Forelimb muscle (tissue), 1 donor: ENCODE results near the gene CCL2. TPM values are rescaled to one million over a fixed set of nuclear protein-coding genes. Genes with fewer than 3 reads are reported as not detected.

Source experiments
- DNase-seq: peaks from one replicate; pipeline ENCODE4 v3.0.0-alpha.2; 2013; ENCODE audit warnings: low read depth
- polyA plus RNA-seq: library from polyadenylated mRNA; unstranded; fragments of 120-200 nt; gene quantifications from one replicate; pipeline ENCODE4 v1.2.1, GENCODE V29; 2013; ENCODE audit not compliant: insufficient read length

The CCL2 gene
- polyA plus RNA-seq, 1 donor = 51.6 TPM

- no peak for DNase-seq
Observed at GRCh38 chr17:34265711-34266110, 10.6 kb downstream of the CCL2 start.

DNA sequence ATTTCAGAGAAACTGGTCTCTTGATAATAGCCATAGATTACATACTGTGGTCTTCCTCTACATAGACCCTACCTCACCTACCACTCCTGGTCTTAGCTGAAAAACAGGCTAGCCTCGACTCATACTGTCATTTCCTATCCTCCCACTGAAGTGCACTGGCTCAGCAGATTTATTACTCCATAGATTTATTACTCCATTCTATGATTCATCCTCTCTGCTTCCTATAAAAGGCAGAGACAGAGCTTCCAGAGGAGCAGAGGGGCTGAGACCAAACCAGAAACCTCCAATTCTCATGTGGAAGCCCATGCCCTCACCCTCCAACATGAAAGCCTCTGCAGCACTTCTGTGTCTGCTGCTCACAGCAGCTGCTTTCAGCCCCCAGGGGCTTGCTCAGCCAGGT is 14.9 kb downstream of the CCL2 start, which contains the start of gene CCL7:
TSS of gene CCL7 (plus strand) at position 253 of the 400 bp plus-strand sequence. CDS start at position 323, 70 bp downstream.
- no peak for DNase-seq

GRCh38 chr17:34275881-34276280 is 20.8 kb downstream of the CCL2 start:
- DNase-seq = peak; percentile 85

GRCh38 chr17:34276826-34277225 is 21.7 kb downstream of the CCL2 start:
- no peak for DNase-seq

DNA sequence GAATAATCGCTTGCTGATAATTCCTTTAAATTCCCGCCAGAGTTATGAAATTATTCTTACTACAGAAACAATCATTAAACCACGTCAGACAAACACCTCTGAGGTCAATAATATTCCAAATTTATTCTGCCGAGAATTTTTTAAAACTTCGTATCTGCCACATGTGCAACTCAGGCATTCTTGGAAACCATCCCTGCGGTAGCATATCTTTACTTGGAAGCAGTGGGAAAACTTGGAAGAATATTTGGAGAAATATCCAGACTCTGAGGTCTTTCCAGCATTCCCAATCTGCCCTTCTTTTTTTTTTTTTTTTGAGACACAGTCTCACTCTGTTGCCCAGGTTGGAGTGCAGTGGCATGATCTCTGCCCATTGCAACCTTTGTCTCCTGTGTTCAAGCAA is 28.5 kb downstream of the CCL2 start:
- DNase-seq = no peak

GRCh38 chr17:34285286-34285792 is 30.3 kb downstream of the CCL2 start, which contains the start of gene CCL11:
Gene CCL11, plus strand, starts transcription at chr17:34285742. Its CDS starts 67 bp downstream, at chr17:34285809.
- no peak for DNase-seq

- DNase-seq = no peak
Observed at GRCh38 chr17:34287875-34288274, 32.8 kb downstream of the CCL2 start.

GRCh38 chr17:34290586-34290985 is 35.5 kb downstream of the CCL2 start:
- no peak for DNase-seq

- no peak for DNase-seq
Observed at GRCh38 chr17:34291721-34292348, 36.8 kb downstream of the CCL2 start.

DNA sequence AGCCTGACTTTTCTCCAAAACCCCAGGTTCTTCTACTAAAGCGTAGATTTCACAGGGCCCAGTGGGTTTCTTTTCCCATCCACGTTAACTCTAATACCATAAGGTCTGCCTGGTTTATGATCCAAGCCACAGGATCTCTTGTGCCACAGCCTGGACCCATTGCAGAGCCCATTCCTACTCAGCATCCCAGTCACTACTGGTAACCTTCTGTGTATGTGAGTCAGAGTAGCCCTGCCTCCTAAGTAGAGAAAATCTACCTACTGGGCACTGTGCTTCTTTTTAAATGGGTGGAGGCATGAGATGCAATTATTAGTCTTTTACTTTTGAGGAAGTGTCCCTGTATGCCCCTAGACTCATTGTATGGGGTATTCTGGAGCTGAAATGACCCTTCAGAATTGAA is 43.9 kb downstream of the CCL2 start:
- DNase-seq = no peak

DNA sequence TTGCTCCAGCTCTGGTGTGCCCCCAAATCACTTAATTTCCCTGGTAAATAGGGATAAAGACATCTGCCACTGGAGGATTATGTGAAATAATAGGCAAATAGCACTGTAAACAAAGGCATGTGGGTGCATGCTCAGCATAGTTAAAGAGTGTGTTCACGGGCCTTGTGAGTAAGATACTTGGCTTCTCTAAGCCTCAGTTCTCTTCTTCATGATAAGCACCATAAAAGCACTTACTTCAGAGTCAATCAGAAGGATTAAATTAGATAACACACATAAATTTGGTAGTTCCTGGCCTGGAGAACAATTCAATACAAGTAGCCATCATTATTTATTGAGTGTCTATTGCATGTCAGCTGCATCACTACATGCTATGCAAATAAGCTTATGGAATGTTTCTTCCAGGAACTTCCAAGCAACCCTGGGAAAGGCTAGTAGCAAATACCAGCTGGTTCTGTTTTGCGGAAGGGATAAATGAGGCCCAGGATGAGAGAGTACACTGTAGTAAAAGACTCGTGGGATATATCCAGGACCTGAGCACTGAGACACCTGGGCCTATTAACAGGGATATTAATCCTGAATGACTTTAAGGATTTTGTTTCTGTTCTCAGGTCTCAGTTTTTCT is 45.0 kb downstream of the CCL2 start:
- DNase-seq = no peak

GRCh38 chr17:34300652-34301370 is 45.7 kb downstream of the CCL2 start:
- no peak for DNase-seq

DNA sequence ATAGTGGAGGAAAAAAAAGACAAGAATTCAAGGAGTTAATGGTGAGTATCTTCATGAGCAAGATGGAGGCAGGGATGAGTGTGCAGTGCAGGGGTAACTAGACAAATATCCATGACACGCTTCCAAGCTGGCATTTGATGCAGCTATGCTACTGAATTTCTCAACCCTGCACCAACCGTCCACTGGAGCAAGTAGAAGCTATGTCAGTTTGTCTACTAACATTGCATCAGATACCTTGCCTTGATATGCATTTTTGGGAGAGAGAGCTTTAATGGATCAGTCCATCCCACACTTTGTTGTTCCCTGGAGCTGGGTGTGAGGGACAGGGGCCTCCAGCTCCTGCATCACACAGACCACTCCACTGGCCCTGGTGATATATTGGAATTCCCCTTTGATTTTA is 46.9 kb downstream of the CCL2 start:
- DNase-seq = no peak

GRCh38 chr17:34302636-34303035 is 47.6 kb downstream of the CCL2 start:
- DNase-seq = no peak

- DNase-seq = no peak
Observed at GRCh38 chr17:34303606-34304005, 48.5 kb downstream of the CCL2 start.

DNA sequence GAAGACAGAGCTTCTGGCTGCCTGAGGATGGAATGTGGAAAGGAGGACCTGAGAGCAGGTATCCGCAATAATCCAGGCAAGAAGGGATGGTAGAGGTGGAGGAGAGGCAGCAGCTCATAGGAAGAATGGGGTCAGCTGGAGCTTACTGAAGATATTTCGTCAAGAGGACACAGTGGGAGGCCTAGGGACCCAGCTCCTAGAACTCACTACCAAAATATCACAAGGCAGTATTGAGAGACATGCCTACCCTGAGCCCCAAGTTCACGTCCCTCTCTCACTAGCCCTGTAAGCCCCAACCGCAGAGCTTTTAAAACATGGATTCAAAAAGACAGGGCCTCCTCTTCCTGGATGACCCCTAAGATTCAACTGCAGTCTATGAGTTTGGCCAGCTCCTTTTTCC is 50.0 kb downstream of the CCL2 start:
- DNase-seq = no peak

DNA sequence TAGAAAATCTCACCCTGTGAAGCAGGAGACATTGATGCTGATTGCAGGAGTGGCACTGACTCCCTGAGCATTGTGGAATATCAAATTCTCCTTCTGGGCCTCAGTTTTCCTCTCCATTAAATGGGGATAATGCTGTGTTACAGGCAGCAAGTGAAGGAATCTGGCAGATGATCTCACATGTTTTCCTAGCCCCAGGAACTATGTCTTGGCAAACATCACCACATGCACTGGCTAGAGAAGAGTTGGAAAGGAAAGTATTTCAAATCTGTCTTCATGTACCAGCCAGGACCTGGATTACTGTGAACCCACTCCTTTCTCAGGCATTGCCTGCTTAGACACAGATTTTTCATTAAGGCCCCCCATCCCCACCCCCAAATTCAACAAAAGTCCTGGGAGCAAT is 50.5 kb downstream of the CCL2 start:
- DNase-seq = no peak

GRCh38 chr17:34306466-34306865 is 51.4 kb downstream of the CCL2 start:
- DNase-seq = no peak
